GM19035 (cell line): ENCODE measurements around the gene MARCHF3.
"Not testable (repeated sequence)": the region's sequence is repeated elsewhere in the genome, so short reads cannot be mapped to it uniquely, and the experiment has no call there.

Experiments
- ATAC-seq: cut with Tn5 transposase; IDR thresholded peaks from one replicate; pipeline ENCODE4 v1.9.1; 2021; ENCODE audit not compliant: unreplicated experiment

The MARCHF3 gene

DNA sequence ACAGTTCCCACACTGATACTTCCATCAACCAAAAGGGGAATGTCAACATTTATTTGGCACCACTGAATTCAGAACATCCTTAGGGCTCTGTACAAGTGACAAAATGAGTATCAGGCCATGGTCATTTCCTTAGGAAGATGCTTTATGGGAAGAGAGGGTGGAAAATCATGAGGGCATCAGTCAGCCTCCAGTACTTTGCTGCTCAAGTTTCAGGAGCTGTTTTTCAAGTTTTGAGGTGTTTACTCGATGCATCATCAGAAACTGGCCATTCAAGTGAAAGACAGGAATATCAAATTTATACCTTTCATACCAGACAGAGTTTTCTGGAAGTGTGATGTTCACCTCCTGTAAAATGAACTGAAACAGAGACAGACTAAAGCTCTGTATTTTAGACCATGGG is 21.2 kb upstream of the MARCHF3 start:
- ATAC-seq = no peak

DNA sequence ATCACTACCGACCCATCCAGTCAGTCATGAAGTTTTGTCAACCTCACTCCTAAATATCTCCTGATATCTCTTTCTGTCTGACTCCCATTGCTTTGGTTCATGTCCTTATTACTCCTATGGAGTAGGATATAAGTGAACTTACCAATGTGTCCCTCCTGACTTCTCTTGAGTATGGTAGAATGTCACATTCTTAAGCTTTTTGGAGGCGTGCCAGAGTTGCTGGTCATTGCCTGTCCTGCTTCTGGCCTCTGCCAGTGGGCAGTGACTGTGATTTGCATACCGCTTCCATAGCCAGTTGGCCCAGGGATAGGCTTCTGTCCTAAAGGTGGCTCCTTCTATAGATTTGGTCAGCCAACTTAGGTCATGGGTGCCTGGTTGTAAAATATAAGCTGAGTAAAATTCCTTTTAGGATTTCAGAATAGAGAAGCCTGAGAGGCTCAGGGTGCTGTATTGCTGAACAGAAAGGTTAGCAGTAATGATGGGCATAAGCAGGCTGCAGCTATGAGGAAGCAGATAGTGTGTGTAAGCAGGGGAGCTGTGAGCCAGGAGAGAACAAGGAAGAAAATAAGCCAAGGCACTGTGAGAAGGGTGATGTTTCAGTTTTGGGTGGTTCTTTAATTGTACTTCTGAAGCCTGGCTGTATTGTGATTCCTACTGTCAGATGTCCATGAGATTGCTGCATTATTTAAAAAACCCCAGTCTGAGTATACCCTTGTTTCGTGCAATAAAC is 16.1 kb upstream of the MARCHF3 start:
- no peak for ATAC-seq

DNA sequence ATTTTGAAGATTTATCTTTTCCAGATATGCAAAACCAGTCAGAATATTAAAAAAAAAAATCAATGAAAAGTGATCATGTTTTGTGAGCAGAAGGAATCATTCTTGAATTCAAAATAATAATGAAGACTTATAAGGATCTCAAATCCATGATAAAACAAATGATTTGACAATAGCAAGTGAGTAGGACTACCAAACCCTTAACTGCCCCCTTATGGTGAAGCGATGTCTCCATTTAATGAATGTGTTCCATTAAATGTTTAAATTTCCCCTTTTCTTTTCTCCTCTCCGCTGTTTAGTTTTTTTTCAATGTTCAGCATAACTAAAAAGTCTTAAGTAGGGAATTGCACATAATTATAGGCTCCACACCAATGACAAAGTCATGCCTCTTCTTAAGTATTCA is 12.2 kb upstream of the MARCHF3 start:
- ATAC-seq = no peak

DNA sequence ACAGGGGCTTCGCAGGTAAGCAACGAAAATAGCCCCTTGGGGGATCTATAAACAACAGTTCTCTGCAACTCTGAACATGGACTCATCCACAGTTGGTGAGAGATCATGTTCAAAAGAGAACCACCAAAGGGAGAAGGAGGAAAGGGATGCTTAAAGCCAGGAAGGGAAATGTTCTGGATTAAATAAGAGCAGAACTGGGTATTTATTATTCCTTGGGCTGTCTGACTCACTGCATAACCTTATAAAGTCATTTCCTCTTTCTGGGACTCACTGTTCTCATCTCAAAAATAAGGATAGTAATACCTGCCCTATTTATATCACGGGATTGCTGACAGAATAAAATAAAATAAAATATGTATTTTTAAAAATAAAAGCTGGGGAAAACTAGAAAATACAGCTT is 11.2 kb upstream of the MARCHF3 start:
- no peak for ATAC-seq

DNA sequence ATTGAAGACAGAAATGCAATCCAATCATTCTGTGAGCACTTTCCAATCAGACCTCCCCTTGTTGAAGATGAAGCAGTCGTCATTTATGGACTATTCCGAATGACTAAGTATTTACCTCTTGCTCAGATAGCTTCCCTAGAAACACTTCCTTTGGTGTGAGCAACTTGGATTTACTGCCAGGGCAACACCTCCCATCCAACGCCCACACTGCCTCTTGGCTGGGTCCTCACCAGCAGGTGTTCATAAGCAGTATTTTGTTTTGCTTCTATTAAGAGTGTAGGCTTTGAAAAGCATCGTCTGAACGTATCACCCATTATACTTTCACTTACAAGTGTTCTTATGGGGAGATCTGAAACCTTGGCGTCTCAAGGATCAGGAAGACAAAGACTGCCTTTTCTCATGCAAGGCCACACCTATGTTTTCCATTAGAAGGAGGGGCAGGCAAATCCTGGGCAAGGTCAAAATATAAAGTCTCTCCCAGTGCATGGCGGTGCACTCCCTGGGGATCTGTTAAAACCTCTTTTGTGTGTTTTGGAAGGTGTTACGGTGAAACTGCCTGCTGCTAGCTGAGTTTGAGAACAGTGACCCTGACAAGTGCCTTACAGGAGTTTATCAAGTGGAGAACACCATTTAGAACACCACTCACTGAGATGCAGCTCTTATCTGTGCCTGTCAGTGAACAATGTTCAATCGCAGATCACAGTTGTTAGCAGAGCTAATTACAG is 10.6 kb upstream of the MARCHF3 start:
- ATAC-seq = no peak

DNA sequence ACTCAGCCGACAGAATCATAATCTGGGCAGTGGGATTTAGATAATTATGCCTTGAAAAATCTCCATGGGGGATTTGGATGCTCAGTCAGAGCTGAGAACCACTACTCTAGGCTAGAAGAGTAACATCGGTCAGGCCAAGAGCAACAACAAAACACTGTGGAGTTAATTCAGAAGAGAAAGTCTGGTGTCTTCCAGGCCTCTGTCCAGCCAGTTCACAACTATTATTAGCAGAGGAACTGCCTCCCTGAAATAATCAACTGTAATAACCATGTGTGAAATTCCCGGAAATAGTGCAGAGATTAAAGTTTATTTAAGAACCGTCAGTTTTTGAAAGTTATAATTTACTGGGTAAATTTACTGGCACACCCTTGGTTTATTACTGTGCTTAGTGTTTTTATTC is 8.2 kb upstream of the MARCHF3 start:
- ATAC-seq = no peak

DNA sequence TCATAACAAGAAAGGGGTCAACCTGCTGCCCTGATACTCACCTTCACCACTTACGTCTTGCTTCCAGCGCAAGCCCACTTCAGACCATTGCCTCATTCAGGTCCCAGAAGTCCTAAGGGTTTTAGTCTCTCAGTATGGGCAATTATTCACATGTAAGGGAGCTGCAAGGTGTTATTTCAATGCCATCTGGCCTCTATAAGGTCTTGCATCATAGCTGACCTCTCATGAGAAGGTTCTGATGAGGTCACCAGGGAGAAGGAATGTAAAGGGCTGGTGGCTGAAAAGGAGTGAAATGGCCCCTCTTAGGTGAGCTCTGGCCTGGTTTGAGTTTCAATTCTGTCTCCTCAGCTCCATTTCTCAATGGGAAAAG is 1.5 kb upstream of the MARCHF3 start:
- ATAC-seq = no peak

DNA sequence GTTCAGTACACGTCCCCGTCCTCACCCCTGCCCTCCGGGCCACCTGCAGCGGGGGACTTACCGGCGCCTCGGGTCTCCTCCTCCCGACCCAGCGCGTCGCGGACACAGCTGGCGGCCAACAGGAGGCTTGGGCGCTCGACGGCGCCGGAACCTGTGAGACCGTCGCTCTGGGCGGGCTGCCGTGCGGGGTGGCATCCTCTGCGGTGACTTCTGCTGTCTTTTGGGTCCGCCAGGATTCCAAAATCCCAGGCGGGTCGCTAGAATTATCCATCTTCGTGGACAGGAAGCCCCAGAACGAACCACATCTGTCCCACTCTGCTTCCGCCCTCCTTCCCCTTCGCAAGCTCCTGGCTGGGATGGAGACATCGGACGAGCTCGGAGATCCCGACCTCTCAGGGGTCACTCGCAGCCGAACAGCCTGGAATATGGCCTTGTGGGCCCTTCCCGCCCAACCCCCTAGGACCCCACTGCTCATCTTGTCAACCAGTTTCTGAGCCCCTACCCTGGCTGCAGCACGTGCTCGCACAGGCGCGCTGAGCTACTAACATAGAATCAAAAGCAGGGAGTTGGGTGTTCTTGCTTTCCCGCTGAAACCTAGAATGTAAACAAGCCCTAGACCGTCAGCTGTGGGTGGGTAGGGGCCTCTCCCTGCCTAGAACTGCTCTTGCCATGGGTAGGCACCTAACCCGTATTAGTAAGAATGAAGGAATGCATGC is 947 bp upstream of the MARCHF3 start:
- peak; percentile 28 for ATAC-seq

DNA sequence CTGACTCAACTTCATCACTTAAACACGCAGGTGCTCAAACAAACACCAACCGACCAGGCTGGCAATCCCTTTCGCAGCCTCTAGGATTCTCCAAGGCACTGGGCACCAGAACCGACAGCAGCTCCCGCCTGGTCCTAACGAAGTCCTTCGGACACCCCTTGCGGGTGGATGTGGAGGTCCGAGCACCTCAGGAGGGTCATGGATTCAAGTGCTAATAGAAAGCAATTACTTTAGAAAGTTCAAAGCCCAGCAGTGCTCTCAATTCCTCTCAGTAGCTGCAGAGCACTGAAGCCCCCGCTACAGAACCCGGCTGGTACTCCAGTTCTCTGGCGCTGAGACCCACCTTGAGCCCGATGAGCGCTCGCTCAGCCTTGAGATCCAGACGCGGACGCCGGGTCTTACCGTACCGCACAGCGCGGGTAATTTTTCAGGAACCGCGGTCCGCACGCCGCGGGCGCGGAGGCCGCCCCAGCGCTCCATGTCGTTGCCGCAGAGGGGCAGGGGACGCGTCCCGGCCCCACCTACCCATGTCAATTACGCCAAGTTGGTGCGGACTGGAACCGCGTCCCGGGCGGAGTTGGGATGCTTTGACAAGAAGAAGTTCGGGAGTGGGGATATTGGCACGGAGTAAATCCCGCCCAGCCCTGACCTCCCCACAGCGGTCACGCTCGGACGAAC is 638 bp downstream of the MARCHF3 start:
- peak; percentile 20 for ATAC-seq

DNA sequence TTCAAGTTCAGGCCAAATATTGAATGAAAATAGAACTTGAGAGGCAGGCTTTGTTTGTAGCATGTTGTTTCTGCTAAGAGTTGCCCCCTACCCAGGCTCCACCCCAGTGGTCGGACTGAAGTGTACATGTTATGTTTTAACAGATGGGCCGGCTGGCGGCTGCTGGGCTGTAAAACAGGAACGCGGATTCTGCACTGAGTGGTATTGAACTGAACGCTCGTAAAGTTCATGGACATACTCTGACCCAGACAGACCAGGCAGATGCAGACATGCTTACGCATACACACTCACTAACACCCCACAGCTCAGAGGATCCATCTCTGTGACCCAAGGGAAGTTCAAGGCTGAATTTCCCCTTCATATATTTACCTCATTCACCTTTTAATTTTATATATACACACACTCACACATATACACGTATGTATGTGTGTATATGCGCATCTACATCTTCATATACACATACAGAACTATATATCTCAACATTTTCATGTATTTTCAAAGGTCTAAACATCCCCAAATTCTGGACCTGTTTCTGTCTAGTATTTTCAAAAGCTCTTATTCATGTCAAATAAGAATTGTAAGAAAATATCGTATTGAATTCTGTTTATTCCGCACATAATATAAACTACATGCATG is 1.4 kb downstream of the MARCHF3 start:
- ATAC-seq = no peak

DNA sequence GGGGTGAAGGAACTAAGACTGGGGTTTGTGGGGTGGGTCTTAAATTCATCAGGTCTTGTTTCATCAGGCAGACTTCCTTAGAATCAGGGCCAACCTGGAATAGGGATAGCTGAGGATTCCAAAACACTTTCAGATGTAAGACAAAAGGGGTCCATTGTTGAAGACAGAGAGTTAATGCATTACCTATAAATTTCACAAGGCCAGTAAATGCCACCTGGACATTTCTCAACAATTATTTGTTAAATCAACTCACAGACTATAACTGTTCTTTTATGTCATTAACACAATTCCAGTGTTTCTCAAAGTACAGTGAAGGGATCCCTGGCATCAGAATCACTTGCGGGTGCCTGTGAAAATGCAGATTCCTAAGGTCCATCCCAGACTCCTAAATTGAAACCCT is 2.8 kb downstream of the MARCHF3 start:
- ATAC-seq = no peak

DNA sequence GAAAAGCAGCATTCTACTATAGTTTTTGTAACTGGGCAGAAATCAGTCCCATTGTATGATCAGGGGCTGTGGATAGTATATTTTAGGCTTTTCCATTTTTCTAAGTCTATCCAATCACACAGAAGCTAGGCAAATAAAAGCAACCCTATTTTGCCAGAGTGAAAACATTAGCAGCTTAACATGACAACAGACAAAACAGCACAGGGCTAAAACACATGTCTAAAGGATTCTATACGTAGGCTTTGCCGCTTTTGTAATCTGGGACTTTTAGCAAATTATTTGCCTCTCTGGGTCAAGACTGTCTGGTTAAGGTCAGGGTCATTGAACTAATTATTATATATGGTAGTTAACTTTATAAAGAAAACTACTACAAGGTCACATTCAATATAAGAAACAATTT is 4.2 kb downstream of the MARCHF3 start:
- no peak for ATAC-seq

DNA sequence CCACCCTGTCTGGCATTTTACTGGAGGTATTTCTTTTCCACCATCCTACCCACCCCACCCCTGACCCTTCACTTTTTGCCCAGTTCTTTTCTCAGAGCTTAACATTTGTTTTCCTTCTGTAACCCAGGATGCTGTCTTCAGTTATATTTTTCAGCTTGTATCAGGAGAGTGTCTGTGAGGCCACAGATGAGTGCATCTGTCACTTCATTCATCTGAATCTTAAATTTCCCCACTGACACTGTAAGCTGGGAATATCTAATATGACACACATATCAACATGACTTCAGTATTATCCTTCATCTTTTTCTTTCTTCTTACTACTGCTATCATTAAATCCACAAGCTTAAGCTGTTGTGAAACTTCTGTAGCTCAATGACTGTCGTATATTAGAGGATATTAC is 4.9 kb downstream of the MARCHF3 start:
- no peak for ATAC-seq

DNA sequence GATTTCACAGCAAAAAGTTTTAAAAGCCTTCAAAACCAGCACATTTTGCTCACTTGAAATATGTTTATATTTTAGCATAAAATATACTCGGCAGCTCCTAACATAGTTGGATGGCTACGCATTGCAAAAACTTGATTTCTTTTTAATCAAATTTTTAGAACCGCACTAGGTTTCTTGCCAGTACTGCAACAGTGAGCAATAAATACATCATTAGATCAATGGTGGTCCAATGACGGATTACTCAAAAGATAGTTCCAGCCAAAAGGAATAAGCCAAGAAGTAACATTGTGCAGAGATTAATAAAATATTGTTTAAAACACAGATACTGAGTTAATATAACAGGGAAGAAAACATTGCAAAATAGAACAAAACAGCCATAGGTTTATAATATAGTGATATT is 5.5 kb downstream of the MARCHF3 start:
- ATAC-seq = no peak

DNA sequence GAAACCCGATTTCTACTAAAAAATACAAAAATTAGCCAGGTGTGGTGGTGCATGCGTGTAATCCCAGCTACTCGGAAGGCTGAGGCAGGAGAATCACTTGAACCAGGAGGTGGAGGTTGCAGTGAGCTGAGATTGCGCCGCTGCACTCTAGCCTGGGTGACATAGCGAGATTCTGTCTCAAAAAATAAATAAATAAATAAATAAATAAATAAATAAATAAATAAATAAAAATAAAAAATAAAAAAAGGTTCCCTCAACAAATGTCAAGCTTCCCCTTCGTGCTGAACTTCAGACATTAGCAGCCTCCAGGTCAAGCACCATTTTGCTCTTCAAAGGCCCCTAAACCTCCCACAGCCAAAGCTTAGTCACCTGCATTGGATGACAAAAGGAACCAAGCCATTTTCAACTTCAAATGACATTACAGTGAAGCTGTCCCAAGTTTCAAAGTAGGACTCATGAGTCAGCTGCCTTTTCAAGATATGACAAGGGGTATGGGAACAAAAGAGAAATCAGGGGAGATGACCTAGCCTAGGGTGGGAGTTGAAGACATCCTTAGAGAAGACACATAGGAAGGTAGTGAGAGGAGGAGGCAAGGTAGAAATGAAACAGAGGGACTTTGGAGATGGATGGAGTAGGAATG is 6.7 kb downstream of the MARCHF3 start:
- not testable (repeated sequence) for ATAC-seq

DNA sequence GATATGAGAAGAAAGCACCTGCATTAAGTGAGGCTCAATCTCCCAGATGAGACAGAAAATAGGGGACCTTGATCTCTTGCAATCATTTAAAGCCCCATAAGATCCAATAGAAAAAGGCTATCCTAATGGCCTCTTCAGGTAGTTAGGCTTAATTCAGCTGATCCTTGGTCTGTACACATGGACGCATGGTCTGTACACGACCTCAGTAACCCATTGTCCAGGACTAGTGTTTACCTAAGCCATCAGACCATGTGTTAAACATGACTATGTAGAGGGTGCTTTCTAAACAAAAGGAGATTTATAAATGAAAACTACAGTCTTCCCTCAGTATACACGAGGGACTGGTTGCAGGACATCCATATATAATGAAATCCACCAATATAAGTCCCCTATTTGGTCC is 7.5 kb downstream of the MARCHF3 start:
- ATAC-seq = no peak

DNA sequence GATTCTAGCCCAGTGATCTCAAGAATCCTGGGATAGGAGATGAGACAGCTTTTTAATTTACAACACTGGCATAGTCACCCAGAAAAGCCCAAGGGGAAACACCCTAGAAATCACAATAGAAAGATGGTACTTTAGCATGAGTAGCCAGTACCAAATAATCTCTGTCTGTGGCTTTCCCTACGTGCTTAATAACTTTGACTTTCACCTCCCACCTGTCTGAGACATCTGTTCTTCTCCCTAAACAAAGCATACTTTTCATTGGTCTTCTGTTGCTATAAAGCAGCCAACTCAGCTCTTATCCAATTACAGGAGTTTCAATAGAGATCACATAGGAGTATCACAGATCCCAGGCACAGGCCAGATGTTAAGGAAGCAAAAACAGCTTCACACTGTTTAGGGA is 10.4 kb downstream of the MARCHF3 start:
- no peak for ATAC-seq

DNA sequence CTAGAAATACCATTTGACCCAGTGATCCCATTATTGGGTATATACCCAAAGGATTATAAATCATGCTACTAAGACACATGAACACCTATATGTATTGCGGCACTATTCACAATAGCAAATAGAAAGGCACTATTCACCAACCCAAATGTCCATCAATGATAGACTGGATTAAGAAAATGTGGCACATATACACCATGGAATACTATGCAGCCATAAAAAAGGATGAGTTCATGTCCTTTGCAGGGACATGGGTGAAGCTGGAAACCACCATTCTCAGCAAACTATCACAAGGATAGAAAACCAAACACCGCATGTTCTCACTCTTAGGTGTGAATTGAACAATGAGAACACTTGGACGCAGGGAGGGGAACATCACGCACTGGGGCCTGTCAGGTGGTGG is 13.6 kb downstream of the MARCHF3 start:
- not testable (repeated sequence) for ATAC-seq

DNA sequence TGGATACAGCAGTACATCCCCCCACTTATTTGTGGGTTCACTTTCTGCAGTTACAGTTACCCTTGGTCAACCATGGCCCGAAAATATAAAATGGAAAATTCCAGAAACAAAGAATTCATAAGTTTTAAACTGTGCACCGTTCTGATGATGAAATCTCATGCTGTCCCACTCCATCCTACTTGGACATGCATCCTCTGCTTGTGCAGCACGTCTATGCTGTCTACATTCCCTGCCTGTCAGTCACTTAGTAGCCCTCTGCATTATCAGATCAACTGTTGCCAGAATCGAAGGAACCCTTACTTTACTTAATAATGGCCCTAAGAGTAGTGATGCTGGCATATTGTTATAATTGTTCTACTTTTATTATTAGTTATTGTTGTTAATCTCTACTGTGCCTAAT is 14.6 kb downstream of the MARCHF3 start:
- no peak for ATAC-seq

DNA sequence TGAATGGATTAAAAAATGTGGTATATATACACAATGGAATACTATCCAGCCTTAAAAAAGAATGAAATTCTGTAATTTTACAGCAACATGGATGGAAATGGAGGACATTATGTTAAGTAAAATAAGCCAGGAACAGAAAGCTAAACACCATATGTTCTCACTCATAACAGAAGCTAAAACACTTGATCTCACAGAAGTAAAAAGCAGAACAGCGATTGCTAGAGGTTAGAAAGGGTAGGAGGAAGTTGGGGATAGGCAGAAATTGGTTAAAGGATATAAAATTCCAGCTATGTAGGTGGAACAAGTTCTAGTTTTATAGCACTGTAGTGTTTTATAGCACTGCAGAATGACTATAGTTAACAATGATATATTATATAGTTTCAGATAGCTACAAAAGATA is 15.8 kb downstream of the MARCHF3 start:
- ATAC-seq = no peak

DNA sequence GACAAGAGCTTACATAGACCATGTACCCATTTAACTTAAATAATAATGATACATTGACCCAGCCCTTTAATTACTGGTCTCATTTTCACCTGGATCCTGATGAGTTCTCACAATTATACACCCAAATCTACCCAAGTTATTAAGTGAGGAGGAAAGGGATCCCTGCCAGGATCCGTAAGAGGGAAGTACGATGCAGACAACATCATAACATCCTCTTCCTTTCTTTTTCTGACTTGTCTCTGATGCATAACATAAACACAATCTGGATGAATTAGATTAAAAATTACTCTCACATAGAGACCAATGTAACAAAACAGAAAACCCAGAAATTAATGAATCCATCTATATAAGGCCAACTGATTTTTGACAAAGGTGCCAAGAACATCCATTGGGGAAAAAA is 17.0 kb downstream of the MARCHF3 start:
- ATAC-seq = no peak
